NCI-H510A (cell line): Measurements from ENCODE around the gene CELF4.

Source experiments
- DNase-seq: peaks from one replicate; lab custom pipeline; 2025; lab: John Stamatoyannopoulos, UW

The CELF4 gene

DNA sequence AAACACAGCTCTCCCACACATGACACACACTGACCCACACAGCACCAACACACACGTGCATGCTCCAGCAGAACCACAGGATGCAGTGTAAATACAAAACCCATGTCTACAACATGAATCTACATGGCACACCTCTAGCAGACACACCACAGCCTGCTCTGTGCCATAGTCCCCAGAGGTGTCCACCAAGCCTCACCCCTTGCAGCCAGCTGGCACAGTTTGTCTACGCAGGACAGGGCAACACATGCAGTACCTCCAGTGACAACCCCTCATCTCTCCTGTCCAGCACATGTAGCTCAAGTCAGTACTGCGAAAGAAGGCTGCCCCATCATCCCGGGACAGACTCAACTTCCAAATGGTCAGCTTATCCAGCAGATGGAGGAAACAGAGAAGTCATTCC lies 18.9 kb downstream of the CELF4 start:
- DNase-seq, result no peak

DNA sequence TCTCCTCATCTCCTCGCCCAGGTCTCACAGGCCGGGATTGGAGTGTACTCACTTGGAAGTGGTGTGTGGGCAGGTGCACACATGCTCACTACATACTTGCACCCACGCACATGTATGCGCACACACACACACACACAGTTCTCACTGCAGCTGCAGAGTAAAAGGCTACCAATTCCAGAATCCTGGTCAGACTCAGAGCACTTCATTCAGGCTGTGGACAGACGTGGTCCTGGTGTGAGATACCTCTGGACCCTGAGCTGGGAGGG lies 19.4 kb downstream of the CELF4 start:
- DNase-seq, result no peak

DNA sequence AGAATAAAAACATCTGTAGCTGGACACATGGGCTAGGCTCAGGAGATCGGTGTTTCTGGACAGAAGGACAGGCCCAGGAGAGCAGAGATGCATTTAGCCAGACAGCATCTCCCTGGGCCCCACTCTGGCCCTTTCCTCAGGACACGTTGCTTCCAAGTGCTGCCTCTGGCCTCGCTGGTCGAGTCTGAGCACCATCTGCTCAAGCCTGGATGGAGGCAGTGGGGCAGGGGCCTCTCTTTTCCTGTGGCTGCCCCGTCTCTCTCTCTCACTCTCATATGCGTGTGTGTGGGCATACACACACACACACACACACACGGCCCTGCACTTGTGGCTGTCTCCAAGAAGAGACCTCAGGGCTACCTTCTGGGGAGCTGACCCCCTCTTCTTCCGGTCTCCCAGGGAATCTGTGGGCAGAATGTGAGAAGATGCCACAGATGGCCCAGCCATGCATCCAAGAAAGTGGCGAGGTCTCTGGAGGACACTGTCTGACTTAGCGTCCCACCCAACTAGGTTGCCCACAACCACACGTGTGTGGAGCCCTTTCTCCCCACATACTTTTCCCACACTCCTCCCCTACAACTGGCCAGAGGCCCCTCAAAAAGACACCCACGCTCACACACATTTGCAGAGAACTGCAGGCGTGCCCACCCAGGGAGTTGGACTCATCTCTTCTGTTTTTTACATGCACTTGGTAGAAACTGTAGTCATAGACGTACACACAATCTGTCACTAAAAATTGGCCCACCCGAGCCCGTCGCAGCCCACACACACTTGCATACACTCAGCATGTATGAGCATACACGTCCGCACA lies 19.9 kb downstream of the CELF4 start:
- no peak for DNase-seq

DNA sequence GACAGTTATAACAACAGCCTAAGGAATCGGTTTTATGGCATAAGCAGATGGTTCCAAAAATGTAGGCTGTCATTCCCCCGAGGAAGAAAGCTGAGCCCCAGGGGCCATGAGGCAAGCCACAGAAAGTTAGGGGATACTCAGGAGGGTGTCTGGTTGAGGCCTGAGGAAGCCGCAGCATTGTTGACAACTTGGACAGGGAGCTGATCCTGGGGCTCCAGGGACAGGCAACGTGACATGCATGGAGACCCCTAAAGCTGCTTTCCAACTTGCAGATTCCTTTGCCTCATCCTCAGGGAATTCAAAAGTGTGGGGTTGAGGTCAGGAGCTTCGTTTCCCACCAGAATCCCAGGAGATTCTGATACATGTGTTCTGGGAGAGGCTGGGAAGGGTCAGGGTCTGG lies 20.9 kb downstream of the CELF4 start:
- DNase-seq, result no peak

DNA sequence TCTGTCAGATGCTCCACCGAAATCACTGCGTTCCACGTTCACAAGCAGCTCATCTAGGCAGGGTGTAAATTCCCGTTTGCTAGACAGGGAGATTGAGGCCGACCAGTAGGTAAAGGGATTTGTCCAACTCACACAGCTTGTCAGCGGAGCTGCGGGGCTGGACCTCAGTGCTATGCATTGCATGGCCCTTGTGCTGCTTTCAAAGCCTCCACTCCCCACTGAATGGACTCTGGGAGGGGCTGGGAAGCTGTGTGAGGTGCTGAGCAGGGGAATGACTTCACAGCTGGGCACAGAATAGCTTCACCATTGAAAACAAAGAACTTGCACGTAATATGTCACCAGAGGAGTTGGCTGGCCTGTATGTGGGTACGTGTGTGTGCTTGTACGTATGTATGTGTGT lies 21.4 kb downstream of the CELF4 start:
- no peak for DNase-seq

DNA sequence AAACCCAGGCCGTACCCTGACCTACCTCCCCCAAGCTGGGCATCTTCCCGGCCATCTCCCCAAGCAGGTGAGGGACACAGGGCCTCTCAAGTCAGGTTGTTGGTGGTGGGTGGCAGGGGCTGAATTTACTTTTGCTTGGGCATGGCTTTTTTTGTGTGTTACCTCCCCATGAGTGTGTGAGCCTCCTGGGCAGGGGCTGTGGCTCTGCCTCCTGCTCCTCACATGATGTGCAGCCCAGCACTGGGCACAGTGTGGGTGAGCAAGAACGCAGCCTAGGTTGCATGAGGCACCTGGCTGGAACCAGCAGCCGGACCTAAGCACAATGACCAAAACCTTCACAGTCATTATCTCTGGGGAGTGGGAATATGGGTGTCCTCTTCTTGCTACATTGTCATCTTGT lies 22.3 kb downstream of the CELF4 start:
- no peak for DNase-seq

DNA sequence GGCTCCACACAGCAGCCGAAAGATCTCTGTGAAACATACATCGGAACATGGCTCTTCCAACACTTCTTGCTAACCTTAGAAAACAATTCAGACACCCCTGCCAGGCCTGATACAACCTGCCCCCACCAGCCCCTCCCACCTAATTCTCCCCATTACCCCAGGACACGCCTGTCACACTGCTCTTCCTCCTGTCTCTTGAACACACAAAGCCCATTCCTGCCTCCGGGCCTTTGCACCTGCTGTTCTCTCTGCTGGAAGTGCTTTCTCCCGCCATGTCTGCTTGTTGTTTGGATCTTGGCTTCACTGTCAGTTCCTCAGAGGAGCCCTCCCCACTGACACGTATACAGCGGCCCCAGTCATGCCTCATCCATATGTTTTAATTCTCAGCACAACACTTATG lies 24.1 kb downstream of the CELF4 start:
- DNase-seq, result no peak

DNA sequence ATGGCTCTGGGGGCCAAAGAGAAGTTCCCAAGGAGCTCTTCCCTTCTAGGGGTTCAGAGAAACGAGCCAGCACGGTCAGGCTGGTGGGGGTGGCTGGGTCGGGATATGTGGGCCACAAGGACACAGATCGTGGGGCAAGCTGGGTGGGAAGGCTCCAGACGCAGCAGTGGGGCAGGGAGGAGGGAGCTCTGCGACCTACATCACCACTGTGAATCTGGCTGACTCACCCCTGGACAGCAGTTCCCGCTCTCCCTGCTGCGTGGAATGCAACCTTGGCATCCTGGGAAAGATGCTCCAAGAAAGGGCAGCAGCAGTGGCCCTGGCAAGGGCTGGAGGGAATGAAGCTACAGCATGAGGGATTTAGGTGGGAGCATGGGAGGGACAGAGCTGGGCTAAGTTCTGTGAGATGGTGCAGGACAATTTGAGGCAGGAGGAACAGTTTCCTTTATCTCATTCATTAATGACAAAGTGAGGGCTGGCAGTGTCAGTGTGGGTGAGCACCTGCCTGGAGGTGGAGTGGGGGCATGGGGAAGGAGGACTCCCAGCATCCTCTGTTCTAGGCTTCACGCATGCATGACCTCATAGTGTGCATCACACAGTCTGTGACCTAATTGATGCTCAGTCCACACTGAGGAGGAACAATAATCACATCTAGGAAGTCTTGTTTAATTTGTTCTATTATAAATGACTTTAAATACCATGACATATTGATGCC lies 25.0 kb downstream of the CELF4 start:
- no peak for DNase-seq

DNA sequence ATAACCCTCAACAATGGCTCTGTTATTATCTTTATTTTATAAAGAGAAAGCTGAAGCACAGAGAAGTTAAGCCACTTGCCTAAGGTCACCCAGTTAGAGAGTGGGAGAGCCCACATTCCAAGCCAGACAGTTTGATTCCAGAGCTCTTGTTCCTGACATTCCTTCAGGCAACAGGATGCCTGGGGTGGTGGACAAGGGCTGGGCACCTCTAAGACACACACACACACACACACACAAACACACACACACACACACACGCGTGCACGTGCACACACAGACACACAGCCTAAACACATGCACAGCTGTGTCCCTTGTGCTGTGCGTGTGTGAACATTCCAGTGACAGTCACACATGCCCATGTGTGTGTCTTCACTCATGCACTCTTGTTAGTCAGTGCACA lies 26.4 kb downstream of the CELF4 start:
- no peak for DNase-seq

DNA sequence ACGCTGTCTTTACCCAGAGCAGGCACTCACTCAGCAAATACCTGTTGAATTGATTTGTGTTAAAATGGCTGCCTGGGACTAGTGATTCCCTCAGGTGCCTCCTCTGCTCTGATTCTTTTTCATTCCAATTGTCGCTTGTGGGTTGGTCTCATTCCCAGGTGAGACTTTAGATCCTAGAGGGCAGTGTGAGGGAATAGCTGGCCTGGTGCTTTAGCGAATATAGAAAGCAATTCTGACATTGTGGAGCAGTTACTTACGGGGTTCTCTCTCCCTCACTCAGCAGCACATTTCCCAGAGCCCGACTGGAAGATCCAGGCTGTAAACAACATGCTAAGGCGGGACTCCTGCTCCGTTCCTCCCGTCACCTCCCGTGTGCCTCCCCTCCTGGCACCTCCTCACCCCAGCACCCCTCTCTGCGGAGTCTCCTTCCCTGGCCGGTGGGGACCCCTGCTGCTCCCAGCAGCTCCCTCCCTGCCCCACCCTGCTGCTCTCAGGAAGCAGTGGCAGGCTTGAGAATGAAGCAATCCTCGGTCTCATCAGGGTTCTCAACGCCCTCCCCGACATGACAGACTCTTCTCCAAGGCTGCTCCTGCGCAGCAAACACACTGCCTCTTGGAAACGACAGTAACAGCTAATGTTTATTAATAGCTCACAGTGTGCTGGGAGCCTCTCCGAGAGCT lies 26.9 kb downstream of the CELF4 start:
- DNase-seq, result no peak

DNA sequence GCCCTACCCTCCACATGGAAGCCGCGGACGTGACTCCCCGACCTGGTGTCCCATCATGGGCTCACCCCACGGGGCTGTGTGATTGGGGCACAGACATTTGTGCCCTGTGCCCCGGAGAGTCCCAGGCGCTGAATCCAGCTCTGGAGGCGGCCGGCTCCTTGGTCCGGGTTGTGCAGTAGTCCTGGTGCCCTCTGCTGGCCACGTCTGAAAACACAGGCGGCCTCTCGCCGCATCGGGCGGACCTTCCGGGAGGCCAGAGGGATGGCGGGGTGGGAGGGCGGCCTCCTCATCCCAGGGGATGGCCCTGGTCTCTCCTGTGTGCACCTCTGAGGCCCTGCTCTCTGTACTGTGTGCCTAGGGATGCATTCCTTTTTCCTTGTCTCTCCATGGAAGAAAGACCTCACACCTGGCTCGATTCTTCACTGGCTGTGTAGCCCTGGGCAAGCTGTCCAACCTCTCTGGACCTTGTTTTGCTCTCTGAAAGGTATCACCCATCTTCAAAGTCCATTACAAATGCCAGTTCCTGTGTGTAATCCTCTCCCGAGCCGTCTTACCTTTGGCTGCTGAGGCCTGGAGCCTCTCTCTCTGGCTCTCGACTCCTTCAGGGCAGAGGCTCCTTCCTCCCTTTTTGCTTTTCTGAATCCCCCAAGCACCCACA lies 27.6 kb downstream of the CELF4 start:
- DNase-seq, result peak; percentile 65

DNA sequence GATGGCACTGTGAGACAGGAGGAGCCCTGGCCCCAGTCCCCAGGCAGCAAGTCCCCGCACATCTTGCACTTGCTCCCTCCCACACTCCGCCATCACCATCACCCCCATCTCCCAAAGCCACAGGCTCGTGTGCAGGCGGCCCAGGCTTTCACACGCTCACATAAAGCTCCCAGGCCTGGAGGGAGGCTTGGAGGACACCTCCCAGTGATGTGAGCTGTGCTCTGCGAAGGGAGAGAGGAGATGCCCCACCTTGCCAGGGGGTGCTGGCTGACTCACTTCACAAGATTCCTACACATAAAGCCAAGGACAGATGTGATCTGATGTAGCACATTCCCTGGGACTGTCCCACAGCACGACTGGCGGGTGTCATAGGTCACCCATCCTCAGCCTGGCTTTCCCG lies 28.9 kb downstream of the CELF4 start:
- DNase-seq, result no peak

DNA sequence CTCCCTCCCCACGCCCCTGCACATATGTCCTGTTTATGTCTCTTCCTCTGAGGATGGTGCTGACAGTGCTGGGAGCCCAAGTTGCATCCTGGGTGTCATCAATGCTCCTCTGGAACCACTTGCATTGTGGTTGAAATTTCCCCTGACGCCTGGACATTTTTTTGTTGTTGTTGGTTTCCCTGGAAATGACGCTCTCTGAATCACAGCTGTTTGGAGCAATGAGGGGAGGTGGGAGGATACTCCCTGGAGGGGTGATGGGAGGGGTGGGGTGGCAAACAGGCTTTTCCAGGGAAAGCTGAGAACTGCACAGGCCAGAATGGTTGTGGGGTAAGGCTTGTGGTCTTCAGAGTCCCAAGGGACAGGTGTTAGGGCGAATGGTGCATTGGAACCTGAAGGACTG lies 29.6 kb downstream of the CELF4 start:
- DNase-seq, result no peak

DNA sequence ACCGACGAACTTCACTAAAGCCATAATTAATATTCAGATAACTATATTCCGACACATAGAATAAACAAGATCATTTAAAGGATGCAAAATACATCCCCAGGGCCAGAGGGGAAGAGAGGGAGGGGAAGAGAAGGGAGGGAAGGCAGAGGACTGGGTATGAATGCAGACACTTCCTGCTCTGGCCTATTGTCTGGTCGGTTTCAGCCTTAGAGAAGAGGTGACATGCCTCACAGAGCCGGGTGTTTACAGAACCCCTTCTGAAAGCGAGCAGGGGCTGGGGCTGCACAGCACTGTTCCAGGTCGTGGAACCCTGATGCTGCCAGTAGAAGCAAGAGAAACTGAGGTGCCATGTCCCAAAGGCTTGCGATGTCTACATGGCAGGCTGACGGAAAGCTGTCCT lies 31.0 kb downstream of the CELF4 start:
- DNase-seq, result no peak

DNA sequence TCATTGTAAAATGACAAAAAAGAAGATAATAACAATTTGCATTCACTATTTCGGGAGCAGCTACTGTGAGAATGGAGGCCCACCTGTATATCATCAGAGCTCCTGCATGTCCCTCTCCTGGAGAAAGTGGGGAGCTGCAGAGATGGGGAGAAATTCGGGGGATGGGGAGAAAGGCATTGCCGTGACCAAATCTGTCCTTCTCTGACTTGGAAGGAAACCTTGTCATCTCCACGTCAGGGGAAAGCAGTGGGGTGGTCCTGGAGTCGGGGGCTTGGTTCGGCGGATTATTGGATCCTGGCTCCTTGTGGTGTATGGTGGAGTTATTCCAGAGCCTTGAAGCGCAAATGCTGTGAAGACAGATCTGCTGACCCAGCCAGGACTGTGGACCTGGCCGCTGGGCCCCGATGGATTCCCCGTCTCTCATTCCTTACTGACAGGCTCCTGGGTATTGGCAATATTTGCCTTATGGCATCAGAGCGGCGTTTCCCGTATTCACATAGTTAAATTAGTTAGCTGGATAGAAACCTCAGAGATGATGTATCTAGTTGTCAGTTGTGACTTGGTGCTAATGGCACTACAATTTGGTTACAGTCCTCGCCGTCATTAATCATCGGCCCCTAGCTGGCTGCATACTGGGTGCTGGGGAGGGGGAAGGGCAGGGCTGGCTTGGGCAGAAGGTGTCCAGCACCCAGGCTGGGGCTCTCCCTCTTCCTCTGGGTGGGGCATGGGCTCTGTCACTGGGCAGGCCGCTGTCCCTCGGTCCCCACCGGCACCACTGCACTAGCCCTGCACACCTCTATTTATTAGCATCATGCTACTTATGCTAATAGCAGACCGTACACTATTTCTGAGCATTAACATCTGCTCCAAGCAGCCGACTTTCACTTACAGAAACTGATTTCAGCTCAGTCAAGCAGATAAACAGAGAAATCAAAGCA lies 31.7 kb downstream of the CELF4 start:
- no peak for DNase-seq

DNA sequence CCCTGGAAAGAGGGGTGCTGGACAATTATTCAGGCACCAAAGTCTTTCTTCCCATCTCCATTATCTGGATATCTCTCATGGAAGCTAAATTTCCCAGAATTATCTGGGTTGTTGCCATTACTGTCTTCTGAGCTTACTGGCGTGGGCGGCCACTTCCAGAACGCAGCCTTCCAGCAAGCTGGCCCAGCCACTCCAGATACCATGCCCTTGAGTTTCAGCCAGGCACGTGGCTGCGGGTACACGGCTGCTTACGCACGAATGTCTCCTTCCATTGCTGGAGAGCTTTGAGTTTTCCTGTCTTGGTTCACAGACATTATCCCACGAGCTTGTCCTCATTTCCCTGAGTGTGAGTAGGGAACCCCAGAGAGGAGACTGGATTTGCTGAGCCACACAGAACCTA lies 32.7 kb downstream of the CELF4 start:
- DNase-seq, result no peak

DNA sequence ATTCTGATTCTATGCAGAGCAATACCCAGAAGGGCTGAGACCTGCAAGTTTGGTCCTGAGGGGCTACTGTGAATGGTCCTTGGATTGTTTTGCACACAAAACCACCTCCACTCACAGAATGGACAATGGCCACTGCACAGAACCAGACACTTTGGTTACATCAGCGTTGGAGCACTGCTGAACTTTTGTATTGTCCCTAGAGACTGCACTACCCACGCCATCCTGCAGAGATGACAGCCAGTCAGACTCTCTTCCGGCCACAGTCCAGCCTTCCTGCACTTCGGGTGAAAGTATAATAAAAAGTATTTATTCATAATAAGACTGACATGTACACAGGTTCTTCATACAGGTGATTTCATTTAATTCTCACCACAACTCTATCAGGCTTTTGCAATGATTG lies 35.7 kb downstream of the CELF4 start:
- no peak for DNase-seq

DNA sequence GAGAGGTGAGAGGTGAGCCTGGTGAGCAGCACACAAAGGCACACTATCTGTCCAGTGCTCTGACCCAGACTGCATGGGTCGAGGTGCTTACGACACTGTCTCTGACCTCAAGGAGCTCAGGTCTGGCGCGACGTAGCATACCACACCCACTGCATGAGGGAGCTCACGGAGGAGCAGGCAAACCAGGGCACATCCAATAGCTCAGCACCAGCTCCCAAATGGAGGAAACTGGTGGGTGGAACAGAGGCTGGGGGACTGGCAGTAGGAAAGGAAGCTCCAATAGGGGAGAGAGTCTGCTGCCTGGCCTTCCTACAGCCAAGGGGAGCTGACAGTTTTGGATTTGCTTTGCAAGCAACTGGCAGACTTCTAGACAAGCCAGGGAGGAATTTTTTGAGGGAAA lies 36.3 kb downstream of the CELF4 start:
- no peak for DNase-seq

DNA sequence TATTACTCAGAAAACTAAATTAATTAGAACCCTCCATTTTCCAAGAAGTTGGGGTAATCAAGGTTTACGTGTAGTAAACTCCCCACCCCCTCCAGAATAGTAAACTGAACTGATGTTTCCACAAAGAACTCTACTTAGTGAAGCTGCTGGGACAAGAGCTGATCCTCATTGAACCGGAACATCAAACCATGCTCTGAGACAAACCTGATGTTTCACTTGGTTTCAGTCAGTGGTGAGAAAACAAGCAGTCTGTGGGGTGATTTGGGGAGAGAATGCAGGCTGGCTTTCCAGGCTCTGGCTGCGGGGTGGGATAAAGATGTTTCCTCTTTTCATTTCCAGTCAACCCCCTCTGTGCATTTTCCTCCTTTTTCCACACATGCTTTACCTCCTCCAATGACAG lies 38.2 kb downstream of the CELF4 start:
- DNase-seq, result no peak

DNA sequence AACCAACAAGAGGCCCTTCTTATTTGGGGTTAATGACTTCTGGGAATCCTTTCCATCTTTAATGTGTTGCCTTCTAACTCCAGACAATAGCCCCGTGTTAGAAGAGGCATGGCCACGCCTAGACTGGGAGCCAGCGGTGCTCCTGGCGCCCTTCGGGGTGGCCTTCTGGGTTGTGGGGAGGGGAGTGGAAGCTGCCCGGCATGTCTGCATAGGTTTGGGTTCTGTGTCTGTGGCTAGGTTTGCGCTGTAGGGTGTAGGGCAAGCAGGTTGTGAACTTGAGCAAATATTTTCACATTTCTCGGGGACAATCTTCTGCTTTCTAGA lies 40.4 kb downstream of the CELF4 start:
- DNase-seq, result no peak

DNA sequence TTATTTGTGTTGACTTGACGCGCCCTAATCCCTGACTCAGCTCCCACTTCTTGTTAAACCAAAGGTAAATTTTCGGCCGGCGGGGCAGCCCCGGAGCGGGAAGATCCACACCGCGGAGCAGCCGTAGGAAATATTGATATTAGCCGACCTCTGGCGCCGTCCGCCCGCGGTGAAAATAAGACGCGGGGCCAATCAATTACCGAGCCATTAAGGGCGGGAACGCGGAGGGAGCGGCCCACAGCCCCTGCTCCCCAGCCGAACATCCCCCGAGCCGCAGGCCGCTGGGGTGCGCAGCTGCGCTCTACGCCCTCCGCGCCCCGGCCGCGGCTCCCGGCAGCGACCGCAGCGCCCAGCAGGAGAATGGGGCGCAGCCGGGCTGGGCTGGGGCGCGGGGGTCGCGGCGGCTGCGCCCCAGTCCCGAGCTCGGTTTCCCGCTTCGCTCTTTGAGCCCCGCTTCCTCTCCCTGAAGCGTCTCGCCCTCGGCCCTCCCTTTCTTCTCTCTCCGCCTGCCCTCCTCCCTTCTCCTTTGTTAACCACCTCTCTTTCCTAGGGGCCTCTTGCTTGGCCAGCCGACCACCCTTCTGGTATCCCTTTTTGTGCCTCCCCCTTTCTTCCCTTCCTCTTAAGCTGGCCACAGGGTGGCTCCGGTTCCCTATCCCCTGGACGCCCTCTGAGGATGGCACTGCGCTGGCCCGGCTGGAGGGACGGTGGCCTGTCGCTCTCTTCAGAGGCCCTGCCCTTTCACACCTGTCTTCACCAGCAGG lies 40.9 kb downstream of the CELF4 start:
- no peak for DNase-seq
